Natural killer cell (primary cell): ENCODE data around the gene CCR6. TPM values are rescaled to one million over a fixed set of nuclear protein-coding genes. Genes with fewer than 3 reads are reported as not detected.

Source experiments
- ATAC-seq, 3 donors: fragments of 150-1000 bp in 2 of 3; fragments of 200-7000 bp in 1 of 3; cut with Tn5 transposase; 1 replicate in 1 of 3; 2 replicates in 2 of 3; pipeline ENCODE4 v1.10.0; 2021; ENCODE audit warnings: mild to moderate bottlenecking in 2 of 3, moderate library complexity in 2 of 3
- DNase-seq, 2 donors: peaks; one replicate each; pipeline versions ENCODE4 v3.0.0 to v3.0.0-alpha.2; 2013 to 2021; ENCODE audit warnings: mixed read lengths in 1 of 2
- H3K27ac ChIP-seq: one replicate; pipeline ENCODE4 v1.5.1; 2013; ENCODE audit warnings: mild to moderate bottlenecking, low read length
- H3K27me3 ChIP-seq: one replicate; pipeline ENCODE4 v1.6.1; 2013; ENCODE audit warnings: low read length; ENCODE audit not compliant: control insufficient read depth, insufficient read depth
- H3K36me3 ChIP-seq: one replicate; pipeline ENCODE4 v1.6.1; 2013; ENCODE audit warnings: low read length; ENCODE audit not compliant: control insufficient read depth, insufficient read depth
- H3K4me1 ChIP-seq: one replicate; pipeline ENCODE4 v1.6.1; 2013; ENCODE audit warnings: low read length; ENCODE audit not compliant: control insufficient read depth, insufficient read depth
- H3K4me3 ChIP-seq: one replicate; pipeline ENCODE4 v1.5.1; 2013; ENCODE audit warnings: low read length
- H3K9me3 ChIP-seq: one replicate; pipeline ENCODE4 v1.6.1; 2013; ENCODE audit warnings: low read length; ENCODE audit not compliant: control insufficient read depth, insufficient read depth
- H3K27ac Mint-ChIP-seq, 2 donors: one replicate each; pipeline ENCODE4 v1.8.0; 2022; ENCODE audit warnings: mild to moderate bottlenecking in 2 of 2, mixed read lengths in 2 of 2, moderate library complexity in 1 of 2
- H3K27me3 Mint-ChIP-seq, 2 donors: one replicate each; pipeline ENCODE4 v1.8.0; 2022; ENCODE audit warnings: low read depth in 2 of 2, mixed read lengths in 2 of 2
- H3K36me3 Mint-ChIP-seq: one replicate; pipeline ENCODE4 v1.8.0; 2022; ENCODE audit warnings: mixed read lengths
- H3K4me1 Mint-ChIP-seq, 2 donors: one replicate each; pipeline ENCODE4 v1.8.0; 2022; ENCODE audit warnings: mixed read lengths in 2 of 2
- H3K4me3 Mint-ChIP-seq: one replicate; pipeline ENCODE4 v1.8.0; 2022; ENCODE audit warnings: mild to moderate bottlenecking, moderate library complexity, mixed read lengths
- H3K9me3 Mint-ChIP-seq, 2 donors: one replicate each; pipeline ENCODE4 v1.8.0; 2022; ENCODE audit warnings: mixed read lengths in 2 of 2
- WGBS: methylation state at CpG from one replicate; pipeline ENCODE4 v1.1.7; 2013; ENCODE audit warnings: missing lambda C conversion rate; ENCODE audit not compliant: insufficient coverage; 5-methylcytosine and 5-hydroxymethylcytosine counted together
- intact Hi-C: fragments of 100-400 bp; cut with micrococcal nuclease; formaldehyde crosslinking; loops from one replicate; pipeline ENCODE4 v1.14.2; 2022
- total RNA-seq, 4 donors: library from RNA; stranded (reverse); fragments of 120-200 nt in 1 of 4; gene quantifications; one replicate each; pipeline versions ENCODE4 v1.2.3 to v1.2.4, GENCODE V29; 2013 to 2022
- TF ChIP-seq, protein P1 (sequence below): fragments of 200-600 bp; IDR thresholded peaks from one replicate; pipeline ENCODE4 v1.8.0; 2022; ENCODE audit warnings: antibody characterized with exemption

The CCR6 gene
- total RNA-seq, 3 donors from 2014 or later (not counting 1 experiment from before 2014, with no cell fraction given) = 0.23 TPM; not detected in 2

DNA sequence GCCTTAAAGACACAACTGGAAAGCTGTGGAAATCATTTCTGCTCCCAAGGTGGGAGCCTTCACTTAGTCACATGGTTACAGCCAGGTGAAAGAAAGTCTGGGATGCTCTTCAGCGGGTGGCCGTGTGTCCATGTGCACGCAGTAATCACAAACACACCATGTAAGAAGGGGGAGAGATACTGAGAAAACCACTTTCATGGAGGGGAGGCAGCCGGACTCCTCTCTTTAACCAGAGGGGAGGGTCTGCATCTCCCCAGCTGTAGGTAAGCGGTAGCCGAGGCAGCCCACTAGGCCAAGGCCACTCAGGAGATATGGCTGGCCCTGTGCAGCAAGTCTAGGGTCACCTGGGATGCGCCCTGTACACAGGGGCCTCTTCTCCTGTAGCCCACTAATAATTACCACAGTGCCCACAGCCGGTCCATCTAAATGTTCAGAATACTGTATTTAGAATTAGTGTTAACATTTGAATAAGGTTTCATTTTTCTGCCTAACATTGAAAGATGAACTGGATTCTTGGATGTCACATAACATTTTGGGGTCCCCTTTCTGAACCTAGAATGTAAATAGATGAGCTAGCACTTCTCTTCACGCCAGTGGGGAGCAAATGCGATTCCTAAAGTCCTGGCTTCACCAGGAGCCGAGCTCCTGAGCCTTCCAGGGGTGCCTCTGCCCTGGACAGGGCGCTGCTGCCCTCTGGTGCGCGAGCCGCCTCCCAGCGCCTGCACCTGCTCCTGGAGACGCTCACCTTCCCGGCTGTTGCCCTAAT, 19.0 kb downstream of the CCR6 start:
- H3K27ac Mint-ChIP-seq = no peak overlapping the region
- ATAC-seq (peak in 2 of 3 donors; percentile 57 to 72), DNase-seq (peak in 1 of 2 donors; percentile 75)
- no peaks in the 10 kb centered on the region for H3K9me3 Mint-ChIP-seq
- Histone ChIP-seq H3K36me3 (no peaks in the 10 kb centered on the region), H3K4me3 (no peak overlapping the region), H3K27me3 (no peaks in the 10 kb centered on the region), H3K9me3 (no peaks in the 10 kb centered on the region), H3K27ac (no peak overlapping the region), H3K4me1 (peaks cover 23% of the 10 kb centered on the region)
- no peaks in the 10 kb centered on the region for H3K36me3 Mint-ChIP-seq
- intact Hi-C loops = loop anchor here (1.0 to 5.0 kb wide), 2 partner anchors 356 to 365 kb away; no protein-coding TSS in a partner anchor
- H3K4me1 Mint-ChIP-seq = peaks cover 16% of the 10 kb centered on the region in 2 donors
- 48% methylated on average over 18 of the region's 18 CpGs for WGBS
- H3K4me3 Mint-ChIP-seq = no peak overlapping the region
- H3K27me3 Mint-ChIP-seq = peaks cover 25 to 43% of the 10 kb centered on the region in 2 donors
- TF ChIP-seq, protein P1, sequence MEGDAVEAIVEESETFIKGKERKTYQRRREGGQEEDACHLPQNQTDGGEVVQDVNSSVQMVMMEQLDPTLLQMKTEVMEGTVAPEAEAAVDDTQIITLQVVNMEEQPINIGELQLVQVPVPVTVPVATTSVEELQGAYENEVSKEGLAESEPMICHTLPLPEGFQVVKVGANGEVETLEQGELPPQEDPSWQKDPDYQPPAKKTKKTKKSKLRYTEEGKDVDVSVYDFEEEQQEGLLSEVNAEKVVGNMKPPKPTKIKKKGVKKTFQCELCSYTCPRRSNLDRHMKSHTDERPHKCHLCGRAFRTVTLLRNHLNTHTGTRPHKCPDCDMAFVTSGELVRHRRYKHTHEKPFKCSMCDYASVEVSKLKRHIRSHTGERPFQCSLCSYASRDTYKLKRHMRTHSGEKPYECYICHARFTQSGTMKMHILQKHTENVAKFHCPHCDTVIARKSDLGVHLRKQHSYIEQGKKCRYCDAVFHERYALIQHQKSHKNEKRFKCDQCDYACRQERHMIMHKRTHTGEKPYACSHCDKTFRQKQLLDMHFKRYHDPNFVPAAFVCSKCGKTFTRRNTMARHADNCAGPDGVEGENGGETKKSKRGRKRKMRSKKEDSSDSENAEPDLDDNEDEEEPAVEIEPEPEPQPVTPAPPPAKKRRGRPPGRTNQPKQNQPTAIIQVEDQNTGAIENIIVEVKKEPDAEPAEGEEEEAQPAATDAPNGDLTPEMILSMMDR = peak; percentile 51

DNA sequence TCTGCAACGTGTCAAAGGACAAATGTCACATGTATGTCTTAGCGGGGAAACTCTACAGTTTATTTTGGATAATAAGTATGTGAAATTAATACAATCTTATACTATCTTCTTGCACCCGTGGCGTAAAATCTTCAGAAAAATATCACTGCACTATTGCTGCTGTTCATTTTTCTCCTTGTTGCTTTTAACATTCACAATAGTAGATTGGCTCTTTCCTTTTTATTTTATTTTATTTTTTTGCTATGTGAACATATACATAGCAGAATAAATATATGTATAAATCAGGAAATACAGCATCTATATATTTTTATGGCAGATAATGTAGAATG, 19.5 kb downstream of the CCR6 start:
- Histone ChIP-seq H3K4me3 (no peak overlapping the region), H3K27ac (no peak overlapping the region), H3K27me3 (no peaks in the 10 kb centered on the region), H3K4me1 (peaks cover 23% of the 10 kb centered on the region), H3K9me3 (no peaks in the 10 kb centered on the region), H3K36me3 (no peaks in the 10 kb centered on the region)
- WGBS = 33% methylated on average over 3 of the region's 4 CpGs
- H3K36me3 Mint-ChIP-seq = no peaks in the 10 kb centered on the region
- no peak overlapping the region for H3K27ac Mint-ChIP-seq
- DNase-seq (no peak), ATAC-seq (no peak)
- peaks cover 16% of the 10 kb centered on the region in 2 donors for H3K4me1 Mint-ChIP-seq
- H3K4me3 Mint-ChIP-seq = no peak overlapping the region
- H3K9me3 Mint-ChIP-seq = no peaks in the 10 kb centered on the region
- H3K27me3 Mint-ChIP-seq = peaks cover 25 to 37% of the 10 kb centered on the region in 2 donors
- TF ChIP-seq, protein P1 = no peak
- intact Hi-C loops = loop anchor here (1.0 to 5.0 kb wide), 2 partner anchors 356 to 365 kb away; no protein-coding TSS in a partner anchor

DNA sequence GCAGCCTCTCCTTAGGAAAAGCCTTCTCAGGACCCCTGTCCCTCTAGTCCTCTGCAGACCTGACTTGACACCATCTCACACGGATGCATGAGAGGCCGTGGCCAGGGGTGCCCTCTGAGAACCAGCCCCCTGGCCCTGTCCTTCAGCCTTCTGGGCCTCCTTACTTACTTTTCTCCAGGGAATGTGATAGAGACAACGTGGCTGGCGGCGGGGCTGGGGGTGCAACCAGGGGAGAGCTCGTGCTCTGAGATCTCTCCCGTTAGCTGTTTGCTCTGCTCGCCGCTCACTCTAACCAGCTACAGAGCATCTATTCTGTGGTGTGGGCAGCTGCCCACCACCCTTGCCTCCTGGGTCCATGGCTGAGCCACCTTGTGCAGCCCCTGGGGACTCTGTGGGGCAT, 20.1 kb downstream of the CCR6 start:
- Histone ChIP-seq H3K27ac (no peak overlapping the region), H3K4me3 (no peak overlapping the region), H3K27me3 (no peaks in the 10 kb centered on the region), H3K4me1 (peaks cover 23% of the 10 kb centered on the region), H3K36me3 (no peaks in the 10 kb centered on the region), H3K9me3 (no peaks in the 10 kb centered on the region)
- Mint-ChIP-seq H3K4me3 (no peak overlapping the region), H3K27me3 (peaks cover 25 to 31% of the 10 kb centered on the region in 2 donors), H3K9me3 (no peaks in the 10 kb centered on the region), H3K4me1 (peaks cover 16% of the 10 kb centered on the region in 2 donors), H3K36me3 (no peaks in the 10 kb centered on the region), H3K27ac (no peak overlapping the region)
- DNase-seq (no peak), ATAC-seq (no peak)
- intact Hi-C loops = loop anchor here (5.0 kb wide), 1 partner anchor 366 kb away; no protein-coding TSS in a partner anchor
- TF ChIP-seq, protein P1 = no peak
- 89% methylated on average over 9 of the region's 9 CpGs for whole genome bisulfite sequencing
